HS-5 (cell line): ENCODE measurements around the gene RPS6KA2.
"Not testable (repeated sequence)": the region's sequence is repeated elsewhere in the genome, so short reads cannot be mapped to it uniquely, and the experiment has no call there.

Source experiments
- DNase-seq: peaks from one replicate; pipeline ENCODE4 v3.0.0-alpha.2; 2012; ENCODE audit warnings: low read depth

RPS6KA2 gene

GRCh38 chr6:166397849-166398248, 229.2 kb downstream of the RPS6KA2 start:
- DNase-seq, result no peak

GRCh38 chr6:166395778-166396177, 231.3 kb downstream of the RPS6KA2 start:
- DNase-seq, result no peak

- DNase-seq, result no peak
Observed at GRCh38 chr6:166395351-166395750, 231.7 kb downstream of the RPS6KA2 start.

GRCh38 chr6:166394036-166394892, 232.8 kb downstream of the RPS6KA2 start:
- DNase-seq, result no peak

- DNase-seq, result no peak
Observed at GRCh38 chr6:166393535-166393823, 233.6 kb downstream of the RPS6KA2 start.

- not testable (repeated sequence) for DNase-seq
Observed at GRCh38 chr6:166392755-166393534, 234.1 kb downstream of the RPS6KA2 start.

GRCh38 chr6:166389119-166389518, 237.9 kb downstream of the RPS6KA2 start:
- no peak for DNase-seq

- DNase-seq, result no peak
Observed at GRCh38 chr6:166388290-166389004, 238.6 kb downstream of the RPS6KA2 start.

- no peak for DNase-seq
Observed at GRCh38 chr6:166387642-166388289, 239.3 kb downstream of the RPS6KA2 start.

- DNase-seq, result not testable (repeated sequence)
Observed at GRCh38 chr6:166387098-166387497, 240.0 kb downstream of the RPS6KA2 start.

GRCh38 chr6:166386111-166386510, 240.9 kb downstream of the RPS6KA2 start:
- DNase-seq, result no peak

- not testable (repeated sequence) for DNase-seq
Observed at GRCh38 chr6:166383802-166384363, 243.2 kb downstream of the RPS6KA2 start.

- DNase-seq, result peak; percentile 65
Observed at GRCh38 chr6:166382933-166383801, 243.9 kb downstream of the RPS6KA2 start, which contains the start of gene MPC1. MPC1 (minus strand) TSS chr6:166382940; CDS start chr6:166382876, 64 bp downstream.

GRCh38 chr6:166382500-166382932, 244.5 kb downstream of the RPS6KA2 start:
- DNase-seq, result no peak

GRCh38 chr6:166381733-166382499, 245.1 kb downstream of the RPS6KA2 start:
- DNase-seq, result peak; percentile 9

- no peak for DNase-seq
Observed at GRCh38 chr6:166381381-166381732, 245.7 kb downstream of the RPS6KA2 start.

GRCh38 chr6:166379800-166380199, 247.3 kb downstream of the RPS6KA2 start:
- DNase-seq, result no peak

GRCh38 chr6:166379103-166379586, 247.9 kb downstream of the RPS6KA2 start:
- DNase-seq, result no peak

- DNase-seq, result no peak
Observed at GRCh38 chr6:166377721-166378120, 249.3 kb downstream of the RPS6KA2 start.

GRCh38 chr6:166375013-166375412, 252.0 kb downstream of the RPS6KA2 start:
- no peak for DNase-seq
